ENCODE results near the gene ZAP70.

ZAP70 gene

GRCh38 chr2:97759727-97760407, 46.5 kb downstream of the ZAP70 start:
- Histone ChIP-seq H3K79me2 (ENCODE audit: insufficient read depth, low read length) (no peaks in the 10 kb centered on the region), H3K27me3 (ENCODE audit: insufficient read depth, low read length, poor library complexity, severe bottlenecking) (no peaks in the 10 kb centered on the region), H3F3A (ENCODE audit: low read depth) (no peaks in the 10 kb centered on the region), H3K4me2 (ENCODE audit: low read depth, low read length, poor library complexity, severe bottlenecking) (no peak overlapping the region), H3K36me3 (ENCODE audit: insufficient read depth, low read length) (peaks cover 22% of the 10 kb centered on the region; the same call in 1 of the 2 replicates), H3K4me1 (ENCODE audit: insufficient read depth, low read length, poor library complexity, severe bottlenecking) (peaks cover 14% of the 10 kb centered on the region), H2AFZ (ENCODE audit: low read length) (no peak overlapping the region), H3K9me2 (replicated peaks; ENCODE audit: low read depth, low read length) (no peaks in the 10 kb centered on the region), H4K20me1 (ENCODE audit: insufficient read depth, low read length, poor library complexity, severe bottlenecking) (no peaks in the 10 kb centered on the region), H3K9ac (ENCODE audit: low read depth, low read length, poor library complexity, severe bottlenecking) (no peak overlapping the region), H3K4me3 (ENCODE audit: low read length, poor library complexity, severe bottlenecking) (no peak overlapping the region), H3K9me3 (ENCODE audit: insufficient read depth, low read depth, low read length) (no peaks in the 10 kb centered on the region)
- TF ChIP-seq CTCF (conservative IDR thresholded peaks at IDR 0.05; ENCODE audit: low read length) (no peak), EZH2phosphoT487 (IDR thresholded peaks at IDR 0.05; ENCODE audit: borderline replicate concordance) (no peak)

- Histone ChIP-seq H4K20me1 (ENCODE audit: insufficient read depth, low read length, poor library complexity, severe bottlenecking) (no peaks in the 10 kb centered on the region), H3K4me1 (ENCODE audit: insufficient read depth, low read length, poor library complexity, severe bottlenecking) (peaks cover 14% of the 10 kb centered on the region), H3F3A (ENCODE audit: low read depth) (no peaks in the 10 kb centered on the region), H3K9me2 (replicated peaks; ENCODE audit: low read depth, low read length) (no peaks in the 10 kb centered on the region), H3K79me2 (ENCODE audit: insufficient read depth, low read length) (no peaks in the 10 kb centered on the region), H3K9me3 (ENCODE audit: insufficient read depth, low read depth, low read length) (no peaks in the 10 kb centered on the region), H3K36me3 (ENCODE audit: insufficient read depth, low read length) (peaks cover 29% of the 10 kb centered on the region; the same call in 1 of the 2 replicates), H3K9ac (ENCODE audit: low read depth, low read length, poor library complexity, severe bottlenecking) (no peak overlapping the region), H3K27me3 (ENCODE audit: insufficient read depth, low read length, poor library complexity, severe bottlenecking) (no peaks in the 10 kb centered on the region), H2AFZ (ENCODE audit: low read length) (no peak overlapping the region), H3K4me2 (ENCODE audit: low read depth, low read length, poor library complexity, severe bottlenecking) (no peak overlapping the region), H3K4me3 (ENCODE audit: low read length, poor library complexity, severe bottlenecking) (no peak overlapping the region)
- no peak for TF ChIP-seq CTCF (conservative IDR thresholded peaks at IDR 0.05; ENCODE audit: low read length)
- no peak for TF ChIP-seq EZH2phosphoT487 (IDR thresholded peaks at IDR 0.05; ENCODE audit: borderline replicate concordance)
These were observed 47.2 kb downstream of the ZAP70 start for GRCh38 chr2:97760480-97761049.

- no peaks in the 10 kb centered on the region for H3K9me3 ChIP-seq (ENCODE audit: insufficient read depth, low read depth, low read length)
These were observed 47.8 kb downstream of the ZAP70 start for GRCh38 chr2:97761192-97761591.

More at GRCh38 chr2:97761192-97761591, 47.8 kb downstream of the ZAP70 start:
- Histone ChIP-seq H3K9me2 (replicated peaks; ENCODE audit: low read depth, low read length) (no peaks in the 10 kb centered on the region), H3K27me3 (ENCODE audit: insufficient read depth, low read length, poor library complexity, severe bottlenecking) (no peaks in the 10 kb centered on the region), H4K20me1 (ENCODE audit: insufficient read depth, low read length, poor library complexity, severe bottlenecking) (no peaks in the 10 kb centered on the region), H3K4me2 (ENCODE audit: low read depth, low read length, poor library complexity, severe bottlenecking) (no peak overlapping the region), H2AFZ (ENCODE audit: low read length) (no peak overlapping the region), H3K4me3 (ENCODE audit: low read length, poor library complexity, severe bottlenecking) (no peak overlapping the region), H3K79me2 (ENCODE audit: insufficient read depth, low read length) (no peaks in the 10 kb centered on the region), H3F3A (ENCODE audit: low read depth) (no peaks in the 10 kb centered on the region), H3K9ac (ENCODE audit: low read depth, low read length, poor library complexity, severe bottlenecking) (no peak overlapping the region), H3K4me1 (ENCODE audit: insufficient read depth, low read length, poor library complexity, severe bottlenecking) (peaks cover 19% of the 10 kb centered on the region), H3K36me3 (ENCODE audit: insufficient read depth, low read length) (peaks cover 34% of the 10 kb centered on the region; the same call in 1 of the 2 replicates)
- TF ChIP-seq EZH2phosphoT487 (IDR thresholded peaks at IDR 0.05; ENCODE audit: borderline replicate concordance) (no peak), CTCF (conservative IDR thresholded peaks at IDR 0.05; ENCODE audit: low read length) (no peak)

Measured in Loucy (cell line).